OCI-LY7 (cell line): ENCODE data around the gene PHETA1.

Experiments used
- CTCF ChIP-seq: fragments of 200-600 bp; sonication (generic); conservative IDR thresholded peaks from 2 replicates; pipeline ENCODE4 v1.5.1; 2014; ENCODE audit warnings: mild to moderate bottlenecking, antibody characterized with exemption, low read length, moderate library complexity, mixed read lengths
- EZH2phosphoT487 ChIP-seq: fragments of 200-600 bp; sonication (generic); IDR thresholded peaks from 2 replicates; pipeline ENCODE4 v1.6.1; 2018; ENCODE audit warnings: low read depth, borderline replicate concordance, mild to moderate bottlenecking, mixed run types, antibody characterized with exemption, low read length, moderate library complexity, mixed read lengths

DNA sequence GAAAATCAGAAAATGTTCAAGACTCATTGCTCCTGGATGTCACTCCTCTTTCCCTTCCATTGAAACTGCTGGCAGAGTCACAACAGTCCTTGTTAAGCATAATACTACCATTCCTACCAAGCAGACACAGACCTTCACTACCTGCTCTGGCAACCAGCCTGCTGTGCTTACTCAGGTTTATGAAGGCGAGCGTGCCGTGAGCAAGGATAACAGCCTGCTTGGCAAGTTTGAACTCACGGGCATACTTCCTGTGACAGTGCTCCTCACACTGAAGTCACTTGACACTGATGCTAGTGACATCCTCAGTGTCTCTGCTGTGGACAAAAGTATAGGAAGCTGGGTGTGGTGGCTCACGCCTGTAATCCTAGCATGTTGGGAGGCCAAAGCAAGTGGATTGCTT lies 15.7 kb upstream of the PHETA1 start:
- TF ChIP-seq CTCF (no peak), EZH2phosphoT487 (no peak)
